ENCODE results near the gene DYTN. TPM values are rescaled to one million over a fixed set of nuclear protein-coding genes. Genes with fewer than 3 reads are reported as not detected.
A peak's percentile ranks its signal among the peaks of the same experiment; 100 is the strongest.

The DYTN gene
- total RNA-seq, 1 experiment from 2014 or later: not detected

GRCh38 chr2:206765242-206766056 lies 47.3 kb upstream of the DYTN start, which contains the start of the genes FASTKD2 and MDH1B (continued):
- TF ChIP-seq NFYB (CRISPR knock-in tag; conservative IDR thresholded peaks at IDR 0.05; ENCODE audit: low read depth): no peak
- TF ChIP-seq ZNF416 (CRISPR knock-in tag; IDR thresholded peaks at IDR 0.05): 0 out of 2 replicates have a peak, but pooled peaks have one; percentile 55

- H3K9me3 Mint-ChIP-seq: no peaks in the 10 kb centered on the region
- peaks cover 19% of the 10 kb centered on the region for H3K36me3 Mint-ChIP-seq
- CTCF ChIA-PET: interaction anchor here (1.6 kb wide), 1 partner anchor 206 kb away, joined by 4 read pairs; no protein-coding TSS in a partner anchor
- POLR2A ChIA-PET: interaction anchor here (0.5 kb wide), 1 partner anchor 925 kb away, joined by 6 read pairs; no protein-coding TSS in a partner anchor
- no peak overlapping the region for H3K27ac Mint-ChIP-seq
- TF ChIP-seq AR (CRISPR knock-in tag; IDR thresholded peaks at IDR 0.05): no peak
- TF ChIP-seq PRDM15 (CRISPR knock-in tag; IDR thresholded peaks at IDR 0.05): peak; percentile 74
- no peaks in the 10 kb centered on the region for H3K27me3 Mint-ChIP-seq (ENCODE audit: low read depth)
- DNase-seq (ENCODE audit: low spot score) (no peak), ATAC-seq (peak; percentile 55)
- peaks cover 8% of the 10 kb centered on the region for H3K4me1 Mint-ChIP-seq
- peak overlapping the region; percentile 95 for H3K4me3 Mint-ChIP-seq
Observed at GRCh38 chr2:206764673-206765241, 46.6 kb upstream of the DYTN start.

GRCh38 chr2:206756816-206757215 lies 38.6 kb upstream of the DYTN start:
- Mint-ChIP-seq H3K27ac (no peak overlapping the region), H3K36me3 (no peaks in the 10 kb centered on the region), H3K27me3 (ENCODE audit: low read depth) (peaks cover 12% of the 10 kb centered on the region), H3K9me3 (no peaks in the 10 kb centered on the region), H3K4me1 (no peaks in the 10 kb centered on the region), H3K4me3 (no peak overlapping the region)
- ATAC-seq (no peak), DNase-seq (ENCODE audit: low spot score) (no peak)
- TF ChIP-seq SMAD4 (CRISPR knock-in tag; IDR thresholded peaks at IDR 0.05): no peak
- TF ChIP-seq IRF1 (CRISPR knock-in tag; IDR thresholded peaks at IDR 0.05): no peak
- TF ChIP-seq ZNF423 (CRISPR knock-in tag; IDR thresholded peaks at IDR 0.05): no peak
- TF ChIP-seq MXD4 (CRISPR knock-in tag; IDR thresholded peaks at IDR 0.05; ENCODE audit: borderline replicate concordance): no peak
- TF ChIP-seq RORB (CRISPR knock-in tag; IDR thresholded peaks at IDR 0.05): no peak
- POLR2A ChIA-PET: no interaction called here
- CTCF ChIA-PET: no interaction called here

GRCh38 chr2:206740800-206741199 lies 22.6 kb upstream of the DYTN start:
- H3K36me3 Mint-ChIP-seq: no peaks in the 10 kb centered on the region
- no peak overlapping the region for H3K4me3 Mint-ChIP-seq
- ATAC-seq (no peak), DNase-seq (ENCODE audit: low spot score) (no peak)
- no peaks in the 10 kb centered on the region for H3K27me3 Mint-ChIP-seq (ENCODE audit: low read depth)
- no peak overlapping the region for H3K27ac Mint-ChIP-seq
- TF ChIP-seq ZBTB21 (CRISPR knock-in tag; IDR thresholded peaks at IDR 0.05; ENCODE audit: borderline replicate concordance): no peak
- TF ChIP-seq AFF4 (CRISPR knock-in tag; IDR thresholded peaks at IDR 0.05; ENCODE audit: borderline replicate concordance): no peak
- TF ChIP-seq EMX1 (CRISPR knock-in tag; IDR thresholded peaks at IDR 0.05): no peak
- TF ChIP-seq ZNF425 (CRISPR knock-in tag; conservative IDR thresholded peaks at IDR 0.05): no peak
- TF ChIP-seq MXD4 (CRISPR knock-in tag; IDR thresholded peaks at IDR 0.05; ENCODE audit: borderline replicate concordance): no peak
- TF ChIP-seq ZNF138 (CRISPR knock-in tag; conservative IDR thresholded peaks at IDR 0.05): no peak
- CTCF ChIA-PET: no interaction called here
- H3K9me3 Mint-ChIP-seq: no peaks in the 10 kb centered on the region
- no peaks in the 10 kb centered on the region for H3K4me1 Mint-ChIP-seq
- POLR2A ChIA-PET: no interaction called here
